ENCODE data around the gene CCDC97.

GRCh38 chr19:41327076-41327575, 17.2 kb downstream of the CCDC97 start:
- TF ChIP-seq CTCF (IDR thresholded peaks at IDR 0.05) (no peak), POLR2A (IDR thresholded peaks at IDR 0.05) (no peak)
